GM12865 (cell line): ENCODE results near the gene ALDH9A1.

Source experiments
- DNase-seq: peaks from one replicate; pipeline ENCODE4 v3.0.0; 2010; ENCODE audit warnings: low read depth
- H3K4me3 ChIP-seq: 2 replicates; pipeline ENCODE4 v1.5.1; 2011; ENCODE audit warnings: mild to moderate bottlenecking, low read depth, low read length, control low read depth
- CTCF ChIP-seq: IDR thresholded peaks from 2 replicates; pipeline ENCODE4 v1.5.1; 2011; ENCODE audit warnings: low read length, control low read depth, low read depth, inconsistent platforms; ENCODE audit not compliant: insufficient read depth; ENCODE audit errors: missing control alignments

Gene ALDH9A1

GRCh38 chr1:165629151-165629550 is 69.2 kb downstream of the ALDH9A1 start:
- no peak for TF ChIP-seq CTCF

GRCh38 chr1:165628147-165628822 is 70.1 kb downstream of the ALDH9A1 start:
- DNase-seq, result no peak
- no peak for TF ChIP-seq CTCF
- H3K4me3 ChIP-seq, result no peak overlapping the region

More at GRCh38 chr1:165629151-165629550, 69.2 kb downstream of the ALDH9A1 start:
- H3K4me3 ChIP-seq, result no peak overlapping the region
- no peak for DNase-seq

GRCh38 chr1:165624441-165624840 is 73.9 kb downstream of the ALDH9A1 start:
- TF ChIP-seq CTCF, result no peak
- DNase-seq, result no peak
- H3K4me3 ChIP-seq, result no peak overlapping the region

- H3K4me3 ChIP-seq, result no peak overlapping the region
- TF ChIP-seq CTCF, result no peak
- DNase-seq, result no peak
Measured at GRCh38 chr1:165623624-165624023, 74.7 kb downstream of the ALDH9A1 start.

GRCh38 chr1:165619647-165620151 is 78.7 kb downstream of the ALDH9A1 start:
- TF ChIP-seq CTCF, result no peak
- no peak overlapping the region for H3K4me3 ChIP-seq
- no peak for DNase-seq

- DNase-seq, result no peak
- TF ChIP-seq CTCF, result no peak
Measured at GRCh38 chr1:165616987-165617546, 81.3 kb downstream of the ALDH9A1 start.

More at GRCh38 chr1:165616987-165617546, 81.3 kb downstream of the ALDH9A1 start:
- no peak overlapping the region for H3K4me3 ChIP-seq
